Measurements from ENCODE around the gene SURF6.

The SURF6 gene

DNA sequence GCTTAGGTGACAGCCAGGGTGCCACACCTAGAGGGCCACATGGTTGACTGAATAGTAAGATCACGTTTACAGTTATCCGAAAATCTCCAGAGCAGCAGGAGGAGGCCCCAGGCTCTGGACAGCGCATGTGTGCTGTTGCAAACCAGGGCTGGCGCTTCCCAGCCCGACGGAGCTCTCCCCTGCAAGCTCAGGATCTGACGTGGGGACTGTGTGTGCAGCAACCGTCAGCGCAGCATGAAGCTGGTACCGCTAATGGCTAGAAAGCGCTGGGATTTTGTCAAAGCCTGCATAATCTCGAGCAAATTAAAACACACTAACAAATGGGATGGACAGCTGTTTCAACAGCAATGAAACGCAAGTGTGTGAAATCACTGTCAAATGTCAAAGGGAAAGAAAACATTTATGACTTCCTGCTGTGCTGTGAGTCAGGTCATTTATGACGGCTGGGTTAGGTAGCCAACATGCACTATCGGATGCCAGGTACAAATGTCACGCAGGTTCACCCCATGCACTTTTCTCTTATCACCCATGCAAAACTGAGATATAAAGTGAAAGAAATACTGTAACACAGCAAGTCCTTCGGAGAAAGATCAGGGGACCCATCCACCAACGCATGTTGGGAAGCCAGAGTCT is 32.4 kb upstream of the SURF6 start:
- no peak for DNase-seq (ENCODE audit: low spot score)

- no peak for DNase-seq (ENCODE audit: low spot score)
Measured at GRCh38 chr9:133367778-133368177, 31.8 kb upstream of the SURF6 start.

DNA sequence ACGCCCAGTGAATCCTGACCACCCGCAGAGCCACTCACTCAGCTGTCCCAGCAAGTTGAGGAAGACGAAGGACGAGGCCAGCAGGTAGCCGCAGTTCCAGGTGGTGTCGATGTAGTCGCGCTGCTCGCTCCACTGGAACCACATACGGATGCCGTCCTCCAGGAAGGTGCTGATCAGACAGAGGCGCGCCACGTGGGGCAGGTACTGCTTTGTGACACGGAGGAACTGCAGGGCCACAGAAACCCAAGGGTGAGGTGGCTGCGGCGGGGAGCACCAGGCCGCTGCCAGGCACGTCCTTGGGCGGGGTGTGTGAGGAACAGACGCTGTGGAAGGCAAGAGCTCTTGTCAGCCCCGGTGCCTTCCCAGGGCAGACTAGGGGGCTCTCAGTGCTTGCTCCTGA is 31.2 kb upstream of the SURF6 start:
- DNase-seq (ENCODE audit: low spot score): no peak

- no peak for DNase-seq (ENCODE audit: low spot score)
Measured at GRCh38 chr9:133366435-133366834, 30.4 kb upstream of the SURF6 start.

- no peak for DNase-seq (ENCODE audit: low spot score)
Measured at GRCh38 chr9:133362359-133363044, 26.5 kb upstream of the SURF6 start.

GRCh38 chr9:133361507-133362092 is 25.6 kb upstream of the SURF6 start:
- DNase-seq (ENCODE audit: low spot score): no peak

DNA sequence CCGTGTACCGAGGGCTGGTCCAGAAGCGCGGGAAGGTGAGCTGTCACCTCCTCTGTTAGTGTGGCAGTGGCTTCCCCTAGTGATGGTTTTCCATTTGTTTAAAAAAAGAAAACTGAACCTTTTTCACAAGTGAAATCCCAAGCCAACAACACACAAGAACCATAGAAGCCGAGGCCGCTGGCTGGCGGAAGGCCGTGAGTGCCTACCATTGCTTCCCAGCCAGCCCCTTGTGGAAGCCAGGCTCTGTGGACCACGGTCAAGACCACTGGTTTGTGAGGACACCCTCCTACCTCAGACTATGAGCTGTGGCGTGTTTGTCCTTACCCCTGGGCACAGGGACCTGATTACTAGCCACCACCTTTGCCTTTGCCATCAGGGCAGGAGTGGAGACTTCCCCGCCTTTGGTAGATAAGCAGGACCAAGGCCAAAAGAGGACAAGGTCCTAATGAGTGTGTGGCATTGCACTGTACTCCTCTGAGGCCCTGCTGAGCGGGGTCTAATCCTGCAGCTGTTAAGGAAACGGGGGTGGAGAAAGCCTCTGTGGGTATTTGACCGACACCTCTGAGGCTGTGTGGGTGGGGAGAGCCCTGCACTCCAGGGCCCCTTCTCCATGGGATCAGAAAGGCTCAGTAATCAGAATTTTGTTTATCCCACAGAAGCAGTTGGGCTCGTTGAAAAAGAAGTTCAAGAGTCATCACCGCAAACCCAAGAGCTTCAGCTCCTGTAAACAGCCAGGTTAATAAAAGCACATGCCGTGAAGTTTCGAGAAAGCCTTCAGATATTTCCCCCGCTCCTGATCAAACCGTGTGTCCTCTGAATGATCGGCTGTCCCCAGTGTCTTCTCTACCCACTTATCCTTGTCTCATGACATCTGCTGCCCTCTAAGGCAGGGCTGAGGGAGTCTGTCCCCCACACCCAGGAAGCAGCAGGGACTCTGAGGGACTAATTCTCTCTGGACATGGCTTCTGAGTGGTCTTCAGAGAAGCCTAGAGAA is 24.7 kb upstream of the SURF6 start:
- no peak for DNase-seq (ENCODE audit: low spot score)

- peak; percentile 60 for DNase-seq (ENCODE audit: low spot score)
Measured at GRCh38 chr9:133359399-133360175, 23.6 kb upstream of the SURF6 start.

- no peak for DNase-seq (ENCODE audit: low spot score)
Measured at GRCh38 chr9:133357656-133358055, 21.7 kb upstream of the SURF6 start.

- peak; percentile 73 for DNase-seq (ENCODE audit: low spot score)
Measured at GRCh38 chr9:133356391-133357091, 20.6 kb upstream of the SURF6 start, which contains the start of the genes SURF1 and SURF2. TSS of gene SURF1 (minus strand) at chr9:133356487. CDS start at chr9:133356453, 34 bp downstream. TSS of gene SURF2 (plus strand) at chr9:133356550. CDS start at chr9:133356593, 43 bp downstream.

- no peak for DNase-seq (ENCODE audit: low spot score)
Measured at GRCh38 chr9:133355881-133356357, 19.9 kb upstream of the SURF6 start.

DNA sequence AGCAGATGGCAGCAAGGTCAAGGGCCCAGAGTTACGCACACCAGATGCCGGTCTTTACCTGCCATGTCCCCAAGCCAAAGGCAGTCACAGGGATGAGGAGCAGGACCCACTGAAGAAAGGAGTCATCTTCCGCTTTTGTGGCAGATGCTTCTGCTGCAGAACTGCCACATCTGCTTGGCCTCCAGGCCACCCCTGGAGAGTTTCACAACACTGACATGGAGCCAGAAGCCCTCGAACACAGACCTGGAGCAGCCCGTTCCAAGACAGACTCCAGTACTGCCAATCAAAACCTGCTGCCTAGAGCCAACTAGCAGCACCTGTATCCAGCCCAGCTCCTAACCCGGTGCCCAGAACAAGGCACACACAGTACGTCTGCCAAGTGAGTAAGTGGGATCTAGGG is 18.8 kb upstream of the SURF6 start:
- DNase-seq (ENCODE audit: low spot score): no peak

GRCh38 chr9:133353548-133353947 is 17.6 kb upstream of the SURF6 start:
- DNase-seq (ENCODE audit: low spot score): no peak

GRCh38 chr9:133352635-133353340 is 16.8 kb upstream of the SURF6 start:
- DNase-seq (ENCODE audit: low spot score): no peak

DNA sequence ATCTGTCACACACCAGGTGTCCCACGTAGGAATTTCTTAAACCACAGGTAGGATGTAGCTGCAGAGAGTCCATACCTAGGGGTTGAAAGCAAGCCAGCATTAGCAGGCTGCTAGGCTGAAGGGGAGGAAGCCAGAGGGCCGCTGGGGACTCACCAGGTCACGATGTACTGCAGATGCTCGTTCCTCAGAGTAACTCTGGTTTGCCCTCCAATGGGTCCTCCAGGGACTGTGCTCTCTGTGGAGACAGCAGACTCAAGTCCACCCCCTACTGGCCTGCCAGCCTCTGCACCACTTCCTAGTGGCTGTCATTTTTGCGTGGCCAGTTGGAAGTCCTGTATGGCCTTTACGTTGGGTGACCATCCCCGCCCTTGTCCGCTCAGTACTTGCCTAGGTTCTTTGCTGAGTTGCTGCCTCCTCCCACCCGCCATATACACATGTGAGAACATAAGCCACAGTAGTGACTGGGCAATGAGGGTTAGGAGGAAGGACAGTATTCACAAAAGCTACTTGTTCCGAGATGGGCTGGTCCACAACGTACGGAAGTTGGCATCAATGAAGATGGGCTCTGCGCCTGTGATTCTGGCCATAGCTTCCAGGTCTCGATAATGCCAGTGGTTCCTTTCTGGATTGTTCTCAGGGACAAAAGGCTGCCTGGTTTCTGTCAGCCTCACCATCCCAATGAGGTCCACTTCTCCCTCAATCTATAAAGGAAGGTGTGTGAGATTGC is 16.1 kb upstream of the SURF6 start:
- DNase-seq (ENCODE audit: low spot score): peak; percentile 64

GRCh38 chr9:133351526-133351907 is 15.5 kb upstream of the SURF6 start:
- DNase-seq (ENCODE audit: low spot score): no peak

DNA sequence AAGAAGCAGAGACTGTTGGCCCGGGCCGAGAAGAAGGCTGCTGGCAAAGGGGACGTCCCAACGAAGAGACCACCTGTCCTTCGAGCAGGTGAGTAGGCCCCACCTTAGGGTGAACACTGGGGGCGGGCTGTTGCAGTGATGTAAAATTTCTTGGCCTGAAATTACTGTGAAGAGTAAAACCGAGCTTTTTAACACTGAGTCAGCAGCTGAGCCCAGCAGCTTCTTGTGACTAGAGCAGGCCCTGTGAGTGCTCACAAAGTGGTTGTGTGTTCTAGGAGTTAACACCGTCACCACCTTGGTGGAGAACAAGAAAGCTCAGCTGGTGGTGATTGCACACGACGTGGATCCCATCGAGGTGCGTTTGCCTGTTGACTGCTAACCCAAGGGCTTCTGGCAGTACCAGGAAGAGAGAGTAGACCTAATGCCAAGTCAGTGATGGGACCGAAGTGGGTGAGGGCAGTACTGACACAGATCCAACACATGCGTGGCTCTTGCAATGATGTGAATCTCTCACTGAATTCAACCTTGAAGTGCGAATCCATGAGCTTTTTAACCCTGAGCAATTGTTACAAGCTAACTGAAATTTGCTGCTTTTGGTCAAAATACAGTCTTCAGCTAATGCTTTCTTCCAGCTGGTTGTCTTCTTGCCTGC is 14.1 kb upstream of the SURF6 start:
- DNase-seq (ENCODE audit: low spot score): no peak

Data from SK-N-DZ (cell line).